Measurements from ENCODE around the gene LYRM4.

The LYRM4 gene

GRCh38 chr6:5260661-5261544 lies at the start of gene LYRM4, which contains the start of gene FARS2:
LYRM4 (minus strand) TSS chr6:5260950; CDS start chr6:5260733, 217 bp downstream.
FARS2 (plus strand) TSS chr6:5261513.
- Mint-ChIP-seq H3K27me3 (no peaks in the 10 kb centered on the region), H3K27ac (peak within 1 kb of the TSS; percentile 100), H3K4me1 (ENCODE audit: low read depth) (peaks cover 44% of the 10 kb centered on the region), H3K9me3 (no peaks in the 10 kb centered on the region), H3K4me3 (peak within 1 kb of the TSS; percentile 99), H3K36me3 (ENCODE audit: low read depth) (peaks cover 21% of the 10 kb centered on the region)

- no peak overlapping the region for H3K27ac Mint-ChIP-seq
- H3K4me1 Mint-ChIP-seq (ENCODE audit: low read depth): peaks cover 16% of the 10 kb centered on the region
- no peaks in the 10 kb centered on the region for H3K36me3 Mint-ChIP-seq (ENCODE audit: low read depth)
- no peaks in the 10 kb centered on the region for H3K27me3 Mint-ChIP-seq
- no peaks in the 10 kb centered on the region for H3K9me3 Mint-ChIP-seq
- no peak overlapping the region for H3K4me3 Mint-ChIP-seq
Measured at GRCh38 chr6:5308066-5308465, 47.3 kb upstream of the LYRM4 start.

GRCh38 chr6:5307058-5307457 lies 46.3 kb upstream of the LYRM4 start:
- Mint-ChIP-seq H3K4me1 (ENCODE audit: low read depth) (peaks cover 24% of the 10 kb centered on the region), H3K27ac (peak overlapping the region; percentile 59), H3K9me3 (no peaks in the 10 kb centered on the region), H3K27me3 (no peaks in the 10 kb centered on the region), H3K36me3 (ENCODE audit: low read depth) (no peaks in the 10 kb centered on the region), H3K4me3 (no peak overlapping the region)

GRCh38 chr6:5305968-5306626 lies 45.3 kb upstream of the LYRM4 start:
- H3K4me1 Mint-ChIP-seq (ENCODE audit: low read depth): peaks cover 33% of the 10 kb centered on the region
- H3K27ac Mint-ChIP-seq: no peak overlapping the region
- H3K36me3 Mint-ChIP-seq (ENCODE audit: low read depth): no peaks in the 10 kb centered on the region
- no peaks in the 10 kb centered on the region for H3K27me3 Mint-ChIP-seq
- no peak overlapping the region for H3K4me3 Mint-ChIP-seq
- H3K9me3 Mint-ChIP-seq: no peaks in the 10 kb centered on the region

GRCh38 chr6:5303682-5304081 lies 42.9 kb upstream of the LYRM4 start:
- Mint-ChIP-seq H3K27ac (no peak overlapping the region), H3K4me3 (no peak overlapping the region), H3K27me3 (no peaks in the 10 kb centered on the region), H3K4me1 (ENCODE audit: low read depth) (peaks cover 46% of the 10 kb centered on the region), H3K9me3 (no peaks in the 10 kb centered on the region), H3K36me3 (ENCODE audit: low read depth) (no peaks in the 10 kb centered on the region)

- peak overlapping the region; percentile 54 for H3K4me3 Mint-ChIP-seq
- H3K27me3 Mint-ChIP-seq: no peaks in the 10 kb centered on the region
- H3K4me1 Mint-ChIP-seq (ENCODE audit: low read depth): peaks cover 46% of the 10 kb centered on the region
- peak overlapping the region; percentile 72 for H3K27ac Mint-ChIP-seq
- H3K9me3 Mint-ChIP-seq: no peaks in the 10 kb centered on the region
- H3K36me3 Mint-ChIP-seq (ENCODE audit: low read depth): no peaks in the 10 kb centered on the region
Measured at GRCh38 chr6:5302995-5303622, 42.4 kb upstream of the LYRM4 start.

GRCh38 chr6:5302220-5302946 lies 41.6 kb upstream of the LYRM4 start:
- Mint-ChIP-seq H3K27me3 (no peaks in the 10 kb centered on the region), H3K9me3 (no peaks in the 10 kb centered on the region), H3K36me3 (ENCODE audit: low read depth) (no peaks in the 10 kb centered on the region), H3K4me1 (ENCODE audit: low read depth) (peaks cover 46% of the 10 kb centered on the region), H3K4me3 (peak overlapping the region; percentile 54), H3K27ac (peak overlapping the region; percentile 72)

GRCh38 chr6:5300206-5300764 lies 39.5 kb upstream of the LYRM4 start:
- H3K4me1 Mint-ChIP-seq (ENCODE audit: low read depth): peaks cover 39% of the 10 kb centered on the region
- no peak overlapping the region for H3K4me3 Mint-ChIP-seq
- H3K27me3 Mint-ChIP-seq: no peaks in the 10 kb centered on the region
- no peaks in the 10 kb centered on the region for H3K9me3 Mint-ChIP-seq
- H3K27ac Mint-ChIP-seq: no peak overlapping the region
- H3K36me3 Mint-ChIP-seq (ENCODE audit: low read depth): peaks cover 6% of the 10 kb centered on the region

- H3K4me1 Mint-ChIP-seq (ENCODE audit: low read depth): peaks cover 52% of the 10 kb centered on the region
- no peak overlapping the region for H3K4me3 Mint-ChIP-seq
- H3K27ac Mint-ChIP-seq: no peak overlapping the region
- H3K27me3 Mint-ChIP-seq: no peaks in the 10 kb centered on the region
- peaks cover 12% of the 10 kb centered on the region for H3K36me3 Mint-ChIP-seq (ENCODE audit: low read depth)
- H3K9me3 Mint-ChIP-seq: no peaks in the 10 kb centered on the region
Measured at GRCh38 chr6:5295623-5296022, 34.9 kb upstream of the LYRM4 start.

- Mint-ChIP-seq H3K27ac (peak overlapping the region; percentile 66), H3K27me3 (no peaks in the 10 kb centered on the region), H3K4me3 (no peak overlapping the region), H3K36me3 (ENCODE audit: low read depth) (peaks cover 12% of the 10 kb centered on the region), H3K9me3 (no peaks in the 10 kb centered on the region), H3K4me1 (ENCODE audit: low read depth) (peaks cover 53% of the 10 kb centered on the region)
Measured at GRCh38 chr6:5294392-5295211, 33.9 kb upstream of the LYRM4 start.

GRCh38 chr6:5293692-5294091 lies 32.9 kb upstream of the LYRM4 start:
- Mint-ChIP-seq H3K4me1 (ENCODE audit: low read depth) (peaks cover 54% of the 10 kb centered on the region), H3K36me3 (ENCODE audit: low read depth) (peaks cover 12% of the 10 kb centered on the region), H3K27ac (no peak overlapping the region), H3K9me3 (no peaks in the 10 kb centered on the region), H3K4me3 (no peak overlapping the region), H3K27me3 (no peaks in the 10 kb centered on the region)

GRCh38 chr6:5292154-5292553 lies 31.4 kb upstream of the LYRM4 start:
- H3K4me1 Mint-ChIP-seq (ENCODE audit: low read depth): peaks cover 64% of the 10 kb centered on the region
- no peak overlapping the region for H3K4me3 Mint-ChIP-seq
- no peaks in the 10 kb centered on the region for H3K9me3 Mint-ChIP-seq
- H3K36me3 Mint-ChIP-seq (ENCODE audit: low read depth): peaks cover 17% of the 10 kb centered on the region
- H3K27me3 Mint-ChIP-seq: no peaks in the 10 kb centered on the region
- H3K27ac Mint-ChIP-seq: no peak overlapping the region

- no peak overlapping the region for H3K27ac Mint-ChIP-seq
- no peaks in the 10 kb centered on the region for H3K27me3 Mint-ChIP-seq
- no peak overlapping the region for H3K4me3 Mint-ChIP-seq
- H3K4me1 Mint-ChIP-seq (ENCODE audit: low read depth): peaks cover 70% of the 10 kb centered on the region
- peaks cover 10% of the 10 kb centered on the region for H3K36me3 Mint-ChIP-seq (ENCODE audit: low read depth)
- no peaks in the 10 kb centered on the region for H3K9me3 Mint-ChIP-seq
Measured at GRCh38 chr6:5290500-5290899, 29.8 kb upstream of the LYRM4 start.

- no peaks in the 10 kb centered on the region for H3K9me3 Mint-ChIP-seq
- H3K27me3 Mint-ChIP-seq: no peaks in the 10 kb centered on the region
- peaks cover 70% of the 10 kb centered on the region for H3K4me1 Mint-ChIP-seq (ENCODE audit: low read depth)
- H3K36me3 Mint-ChIP-seq (ENCODE audit: low read depth): peaks cover 10% of the 10 kb centered on the region
- H3K4me3 Mint-ChIP-seq: no peak overlapping the region
- no peak overlapping the region for H3K27ac Mint-ChIP-seq
Measured at GRCh38 chr6:5290097-5290496, 29.3 kb upstream of the LYRM4 start.

Measured in stimulated activated naive CD8-positive, alpha-beta T cell treated with anti-CD3 and anti-CD28 coated beads, Interleukin-15, Interleukin-2, amounts not matched to agents 100 ng/mL and 50 ng/mL, for 24 hours (primary cell).